Gastroesophageal sphincter (tissue), 4 donors: Measurements from ENCODE around the gene ROR2. TPM values are rescaled to one million over a fixed set of nuclear protein-coding genes. Genes with fewer than 3 reads are reported as not detected.

Experiments used
- ATAC-seq: fragments of 150-250 bp; one replicate; pipeline ENCODE4 v1.9.1; 2016; ENCODE audit warnings: mild to moderate bottlenecking, moderate library complexity
- H3K27ac ChIP-seq, 4 donors: fragments of 200-600 bp; sonication (generic) in 3 of 4; 1 replicate in 3 of 4; 2 replicates in 1 of 4; pipeline ENCODE4 v1.5.1; 2016 to 2019
- H3K27me3 ChIP-seq: fragments of 200-600 bp; sonication (generic); one replicate; pipeline ENCODE4 v1.5.1; 2019
- H3K36me3 ChIP-seq, 2 donors: fragments of 200-600 bp; sonication (generic); one replicate each; pipeline ENCODE4 v1.5.1; 2019; ENCODE audit warnings: control low read depth in 1 of 2
- H3K4me1 ChIP-seq, 3 donors: fragments of 200-600 bp; sonication (generic); 1 replicate in 2 of 3; 2 replicates in 1 of 3; pipeline ENCODE4 v1.5.1; 2016 to 2019; ENCODE audit warnings: control low read depth in 2 of 3
- H3K4me3 ChIP-seq, 2 donors: fragments of 200-600 bp; sonication (generic); one replicate each; pipeline ENCODE4 v1.5.1; 2019; ENCODE audit warnings: mild to moderate bottlenecking in 1 of 2, moderate library complexity in 1 of 2
- H3K9me3 ChIP-seq, 3 donors: fragments of 200-600 bp; sonication (generic); one replicate each; pipeline ENCODE4 v1.5.1; 2017 to 2019; ENCODE audit warnings: control low read depth in 2 of 3
- EP300 ChIP-seq: sonication (generic); formaldehyde crosslinking; IDR thresholded peaks from one replicate; pipeline ENCODE4 v1.6.1; 2017; ENCODE audit warnings: antibody characterized with exemption, mild to moderate bottlenecking
- POLR2A ChIP-seq, 2 donors: fragments of 450-650 bp; IDR thresholded peaks; one replicate each; pipeline ENCODE4 v1.6.1; 2017; ENCODE audit warnings: antibody characterized with exemption in 2 of 2, mild to moderate bottlenecking in 2 of 2, moderate library complexity in 1 of 2
- POLR2AphosphoS5 ChIP-seq: sonication (generic); formaldehyde crosslinking; IDR thresholded peaks from one replicate; pipeline ENCODE4 v1.6.1; 2017; ENCODE audit warnings: antibody characterized with exemption
- WGBS, 2 donors: methylation state at CpG; one replicate each; pipeline ENCODE4 v1.1.5; 2018; ENCODE audit warnings: low coverage in 1 of 2; 5-methylcytosine and 5-hydroxymethylcytosine counted together
- total RNA-seq, 4 donors: library from RNA; depleted of rRNA; stranded (reverse); fragments of >200 nt; gene quantifications; one replicate each; pipeline ENCODE4 v1.1.0, GENCODE V29; 2016
- TF ChIP-seq, protein P1 (sequence below), 4 experiments: fragments of 200-600 bp in 2 of 4; fragments of 450-650 bp in 2 of 4; sonication (generic) in 1 of 4; IDR thresholded peaks; one replicate each; pipeline ENCODE4 v1.5.1; 2017 to 2019; ENCODE audit warnings: antibody characterized with exemption in 4 of 4, mild to moderate bottlenecking in 2 of 4, moderate library complexity in 2 of 4

ROR2 gene
- total RNA-seq, 4 donors from 2014 or later: 40.8 to 69.1 (median 63.2) TPM

DNA sequence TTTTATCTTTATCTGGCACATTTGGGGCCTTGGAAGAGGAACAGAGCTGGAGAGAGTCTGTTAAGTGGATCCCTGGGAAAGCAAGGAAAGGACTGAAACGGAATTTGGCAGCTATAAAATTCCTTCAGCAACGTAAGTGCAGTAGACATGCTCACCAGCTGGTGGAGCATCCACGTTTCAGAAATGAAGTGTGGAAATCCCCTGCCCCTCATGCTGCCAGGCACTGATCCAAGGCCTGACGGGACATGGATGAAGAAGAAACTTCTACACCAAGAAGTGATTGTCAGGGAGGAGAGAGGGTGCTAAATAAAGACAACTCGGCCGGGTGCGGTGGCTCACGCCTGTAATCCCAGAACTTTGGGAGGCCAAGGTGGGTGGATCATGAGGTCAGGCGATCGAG is 209.3 kb downstream of the ROR2 start:
- no peaks in the 10 kb centered on the region for H3K27me3 ChIP-seq
- ATAC-seq: peak; percentile 73

DNA sequence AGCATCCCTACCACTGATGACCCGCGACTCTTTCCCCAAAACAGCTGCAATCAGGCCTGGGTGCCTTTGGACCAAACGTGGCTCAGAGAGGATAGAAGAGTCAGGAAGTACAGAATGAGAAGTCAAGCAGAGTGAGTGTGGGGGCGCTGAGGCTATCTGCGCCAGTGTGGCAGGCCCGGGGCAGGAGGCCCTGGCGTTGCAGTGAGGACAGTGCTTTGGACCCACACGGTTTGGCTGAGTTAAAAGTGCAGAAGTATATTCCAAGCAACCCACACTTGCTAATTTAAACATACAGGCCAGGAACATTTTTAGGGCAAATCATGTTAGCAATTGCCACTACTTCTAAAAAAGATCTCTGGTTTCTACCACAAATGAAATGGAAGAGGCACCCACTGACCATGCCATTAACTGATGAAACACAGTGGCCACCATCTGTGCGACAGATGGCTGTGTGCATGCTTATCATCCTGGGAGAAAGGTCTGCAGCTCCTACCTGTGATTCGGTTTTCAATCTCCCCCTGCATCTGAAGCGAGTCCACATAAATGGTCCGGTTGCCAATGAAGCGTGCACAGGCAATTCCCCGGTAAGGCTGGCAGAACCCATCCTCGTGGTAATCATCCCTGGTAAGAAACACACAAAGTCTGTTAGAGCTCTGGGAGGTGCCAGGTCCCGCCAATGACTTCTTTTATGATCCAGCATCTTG is 213.0 kb downstream of the ROR2 start:
- Histone ChIP-seq H3K9me3 (no peaks in the 10 kb centered on the region), H3K4me3 (no peak overlapping the region), H3K27me3 (no peaks in the 10 kb centered on the region), H3K36me3 (peaks cover 0 to 35% of the 10 kb centered on the region in 2 donors), H3K27ac (no peak overlapping the region), H3K4me1 (peaks cover 0 to 37% (median 0%) of the 10 kb centered on the region in 3 donors)
- TF ChIP-seq EP300 (no peak), POLR2AphosphoS5 (no peak), POLR2A (IDR thresholded peaks at IDR 0.05) (no peak)
- TF ChIP-seq, protein P1, sequence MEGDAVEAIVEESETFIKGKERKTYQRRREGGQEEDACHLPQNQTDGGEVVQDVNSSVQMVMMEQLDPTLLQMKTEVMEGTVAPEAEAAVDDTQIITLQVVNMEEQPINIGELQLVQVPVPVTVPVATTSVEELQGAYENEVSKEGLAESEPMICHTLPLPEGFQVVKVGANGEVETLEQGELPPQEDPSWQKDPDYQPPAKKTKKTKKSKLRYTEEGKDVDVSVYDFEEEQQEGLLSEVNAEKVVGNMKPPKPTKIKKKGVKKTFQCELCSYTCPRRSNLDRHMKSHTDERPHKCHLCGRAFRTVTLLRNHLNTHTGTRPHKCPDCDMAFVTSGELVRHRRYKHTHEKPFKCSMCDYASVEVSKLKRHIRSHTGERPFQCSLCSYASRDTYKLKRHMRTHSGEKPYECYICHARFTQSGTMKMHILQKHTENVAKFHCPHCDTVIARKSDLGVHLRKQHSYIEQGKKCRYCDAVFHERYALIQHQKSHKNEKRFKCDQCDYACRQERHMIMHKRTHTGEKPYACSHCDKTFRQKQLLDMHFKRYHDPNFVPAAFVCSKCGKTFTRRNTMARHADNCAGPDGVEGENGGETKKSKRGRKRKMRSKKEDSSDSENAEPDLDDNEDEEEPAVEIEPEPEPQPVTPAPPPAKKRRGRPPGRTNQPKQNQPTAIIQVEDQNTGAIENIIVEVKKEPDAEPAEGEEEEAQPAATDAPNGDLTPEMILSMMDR (IDR thresholded peaks at IDR 0.05): no peak
- no peak for ATAC-seq
- WGBS, 2 donors: 86 to 89% methylated on average over 1 to 13 of the region's 16 CpGs

More for the DNA sequence above, 209.3 kb downstream of the ROR2 start:
- TF ChIP-seq, protein P1 (IDR thresholded peaks at IDR 0.05): peak; percentile 24 to 71 (median 50)
- no peak for TF ChIP-seq POLR2A (IDR thresholded peaks at IDR 0.05)
- TF ChIP-seq POLR2AphosphoS5: peak; percentile 69
- TF ChIP-seq EP300: no peak
- H3K27ac ChIP-seq: peak overlapping the region in 2 of 4 donors; percentile 40 to 55
- peaks cover 0 to 26% (median 0%) of the 10 kb centered on the region in 3 donors for H3K4me1 ChIP-seq
- 25 to 40% methylated on average over 5 to 9 of the region's 10 CpGs for WGBS, 2 donors
- H3K4me3 ChIP-seq: no peak overlapping the region
- H3K9me3 ChIP-seq: no peaks in the 10 kb centered on the region
- peaks cover 0 to 17% of the 10 kb centered on the region in 2 donors for H3K36me3 ChIP-seq

DNA sequence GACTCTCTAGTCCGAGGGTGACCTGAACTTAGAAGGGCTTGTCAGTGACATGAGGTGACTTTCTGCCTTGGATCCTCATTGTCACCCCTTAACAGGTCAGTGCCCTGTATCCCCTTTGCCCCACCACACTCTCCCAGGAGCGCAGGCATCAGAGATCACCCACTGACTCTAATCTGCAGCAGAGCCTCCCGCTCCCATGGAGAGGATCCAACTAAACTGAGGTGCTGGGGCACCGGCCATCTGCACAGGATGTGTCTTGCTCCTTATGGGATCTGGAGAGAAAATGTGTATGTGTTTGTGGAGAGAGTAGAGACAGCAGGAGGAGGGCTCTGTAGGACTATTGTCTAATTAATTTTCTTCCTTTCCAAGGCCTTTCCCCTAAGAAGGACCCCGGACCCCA is 213.7 kb downstream of the ROR2 start:
- peaks cover 0 to 43% of the 10 kb centered on the region in 2 donors for H3K36me3 ChIP-seq
- 93 to 100% methylated on average over 2 of the region's 5 CpGs for WGBS, 2 donors
- no peak for ATAC-seq
- no peaks in the 10 kb centered on the region for H3K27me3 ChIP-seq
- TF ChIP-seq, protein P1 (IDR thresholded peaks at IDR 0.05): no peak
- TF ChIP-seq POLR2AphosphoS5 (no peak), POLR2A (IDR thresholded peaks at IDR 0.05) (no peak), EP300 (no peak)
- no peak overlapping the region for H3K4me3 ChIP-seq
- peaks cover 0 to 29% (median 0%) of the 10 kb centered on the region in 3 donors for H3K4me1 ChIP-seq
- H3K27ac ChIP-seq: no peak overlapping the region
- no peaks in the 10 kb centered on the region for H3K9me3 ChIP-seq

DNA sequence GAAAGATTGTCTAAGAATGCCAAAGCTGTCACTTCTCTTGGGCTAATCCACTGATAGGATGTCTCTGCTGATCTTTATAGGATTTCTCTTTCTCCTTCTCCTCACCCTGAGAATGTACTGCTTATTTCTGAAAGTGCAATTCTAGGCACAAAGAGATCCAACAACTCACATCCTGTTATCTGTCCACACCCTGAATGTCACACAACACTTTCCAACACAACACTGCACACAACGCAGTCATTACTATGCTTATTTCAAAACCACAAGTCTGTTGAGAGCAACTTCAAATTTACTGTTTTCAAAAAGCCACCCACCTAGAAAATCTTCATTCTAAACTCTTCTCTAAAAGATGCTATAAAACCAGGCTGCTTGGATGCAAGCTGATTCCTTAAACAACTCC is 215.0 kb downstream of the ROR2 start:
- H3K27ac ChIP-seq: peak overlapping the region in 2 of 4 donors; percentile 41 to 43
- H3K36me3 ChIP-seq: peaks cover 0 to 55% of the 10 kb centered on the region in 2 donors
- peaks cover 0 to 17% (median 0%) of the 10 kb centered on the region in 3 donors for H3K4me1 ChIP-seq
- no peak for ATAC-seq
- TF ChIP-seq, protein P1 (IDR thresholded peaks at IDR 0.05): no peak
- TF ChIP-seq POLR2AphosphoS5 (no peak), EP300 (no peak), POLR2A (IDR thresholded peaks at IDR 0.05) (no peak)
- no peaks in the 10 kb centered on the region for H3K27me3 ChIP-seq
- H3K4me3 ChIP-seq: no peak overlapping the region
- no peaks in the 10 kb centered on the region for H3K9me3 ChIP-seq
- WGBS, 2 donors: 75 to 78% methylated on average over 1 of the region's 1 CpG
